Heart left ventricle (tissue), 16 donors: ENCODE results near the gene ZC3H18. TPM values are rescaled to one million over a fixed set of nuclear protein-coding genes. Genes with fewer than 3 reads are reported as not detected.

Source experiments
- ATAC-seq, 4 donors: fragments of 200-7000 bp; cut with Tn5 transposase; one replicate each; pipeline ENCODE4 v1.9.1; 2020 to 2022; ENCODE audit warnings: moderate library complexity in 4 of 4, mild to moderate bottlenecking in 3 of 4, moderate number of reproducible peaks in 1 of 4
- DNase-seq, 5 donors: peaks; one replicate each; pipeline ENCODE4 v3.0.0-alpha.2; 2020
- H3K27ac ChIP-seq, 12 donors: fragments of 200-600 bp; sonication (generic) in 4 of 12; one replicate each; pipeline versions ENCODE4 v1.5.0 to v1.8.0; 2016 to 2022; ENCODE audit warnings: mild to moderate bottlenecking in 2 of 12
- H3K27me3 ChIP-seq, 9 donors: fragments of 200-600 bp; sonication (generic) in 2 of 9; one replicate each; pipeline versions ENCODE4 v1.5.1 to v1.8.0; 2016 to 2022; ENCODE audit warnings: mild to moderate bottlenecking in 3 of 9
- H3K36me3 ChIP-seq, 9 donors: fragments of 200-600 bp; sonication (generic) in 2 of 9; one replicate each; pipeline versions ENCODE4 v1.5.0 to v1.8.0; 2018 to 2022; ENCODE audit warnings: mild to moderate bottlenecking in 2 of 9
- H3K4me1 ChIP-seq, 12 donors: fragments of 200-600 bp; sonication (generic) in 4 of 12; one replicate each; pipeline versions ENCODE4 v1.5.0 to v1.8.0; 2016 to 2022; ENCODE audit warnings: mild to moderate bottlenecking in 3 of 12
- H3K4me3 ChIP-seq, 12 donors: fragments of 200-600 bp; sonication (generic) in 4 of 12; one replicate each; pipeline versions ENCODE4 v1.5.0 to v1.8.0; 2017 to 2022; ENCODE audit warnings: mild to moderate bottlenecking in 9 of 12, moderate library complexity in 4 of 12
- H3K9me3 ChIP-seq, 12 donors: fragments of 200-600 bp; sonication (generic) in 4 of 12; one replicate each; pipeline versions ENCODE4 v1.5.0 to v1.8.0; 2016 to 2022; ENCODE audit warnings: mild to moderate bottlenecking in 1 of 12
- POLR2A ChIP-seq, 2 donors: fragments of 450-650 bp; IDR thresholded peaks; one replicate each; pipeline ENCODE4 v1.6.1; 2017; ENCODE audit warnings: antibody characterized with exemption in 2 of 2, mild to moderate bottlenecking in 2 of 2, moderate library complexity in 2 of 2
- WGBS, 4 donors: extraction: QIAGEN DNeasy Blood & Tissue Kit in 2 of 4; methylation state at CpG; one replicate each; pipeline versions ENCODE4 v1.1.5 to v1.1.7; 2013 to 2018; 5-methylcytosine and 5-hydroxymethylcytosine counted together
- intact Hi-C, 10 donors: fragments of 100-400 bp; cut with DNase I; formaldehyde crosslinking; loops; one replicate each; pipeline versions ENCODE4 v1.11.1 to v1.14.2; 2022
- long read RNA-seq, 3 donors: library from polyadenylated mRNA; unstranded; transcript quantifications; one replicate each; pipeline ENCODE4 v2.0.0, GENCODE V29; 2020 to 2021
- polyA plus RNA-seq, 2 donors: library from polyadenylated mRNA; stranded (reverse); fragments of 200-250 nt; gene quantifications; one replicate each; pipeline ENCODE4 v1.2.3, GENCODE V29; 2013
- total RNA-seq, 9 donors: library from RNA; depleted of rRNA in 2 of 9; stranded (reverse); fragments of >200 nt in 2 of 9; fragmentation: NEBNext Ultra II Directional in 3 of 9; extraction: Animal tissue kit (Norgen Biotek cat#: 25700) in 3 of 9; gene quantifications; one replicate each; pipeline versions ENCODE4 v1.1.0 to v1.2.4, GENCODE V29; 2016 to 2023
- TF ChIP-seq, protein P1 (sequence below), 12 donors: fragments of 200-600 bp; sonication (generic) in 4 of 12; IDR thresholded peaks; one replicate each; pipeline versions ENCODE4 v1.5.0 to v1.8.0; 2018 to 2022; ENCODE audit warnings: antibody characterized with exemption in 12 of 12, mild to moderate bottlenecking in 5 of 12
- donor health status: ischemic (EF 13 %, LVEDD 7.1; RV severe dilation, severe dysfunction).
- donor health status: healthy with polysubstance abuse.
- donor health status: DM: no; HTN: yes; CAD: no.
- donor health status: DM: no; HTN: no; CAD: no.
- donor health status: ischemic (EF 25% LVEDD 6.9; RV normal size, moderate dysfunction).
- donor health status: ischemic (EF 25% LVEDD 5.7; RV mildly dilated, moderate dysfunction).
- donor health status: healthy.
- donor health status: DM: yes; HTN: yes; CAD: no.
- donor health status: ischemic (EF 35%, LVEDD 5.7; RV mildly dilated, moderate dysfunction).
- donor health status: nonischemic (EF 11% LVEDD 7.7; RV severe dilation, severe dysfunction).
- donor health status: DM: yes; HTN: yes; CAD: no.
- donor health status: PGD.
- donor health status: ischemic (EF 29% LVEDD 5.4; RV normal size, mild dysfunction).
- donor health status: nonischemic (EF 23%, LVEDD 6.1; RV moderate dilation, normal function).

Gene ZC3H18
- 10 to 100 TPM in 8 of 9 donors, 1 to 10 TPM in 1; 8.4 to 28.4 (median 21.9) TPM for total RNA-seq
- 10 to 100 TPM; 20.5 to 23.7 TPM for polyA plus RNA-seq
- long read RNA-seq, donor 1, transcript ZC3H18-201 (18 exons, 3,729 nt), result major isoform, 5 of 24 reads
- long read RNA-seq, donor 1, partial matches to known transcripts, result 15 of 24 reads
- long read RNA-seq, donor 1, other reads (novel, unspliced or antisense), result 2 of 24 reads
- long read RNA-seq, donor 2, partial matches to known transcripts, result 21 of 36 reads
- long read RNA-seq, donor 2, other reads (novel, unspliced or antisense), result 10 of 36 reads
- long read RNA-seq, donor 3, transcript ZC3H18-201 (18 exons, 3,729 nt), result major isoform, 6 of 14 reads
- long read RNA-seq, donor 3, partial matches to known transcripts, result 6 of 14 reads
- long read RNA-seq, donor 3, other reads (novel, unspliced or antisense), result 1 of 14 reads

DNA sequence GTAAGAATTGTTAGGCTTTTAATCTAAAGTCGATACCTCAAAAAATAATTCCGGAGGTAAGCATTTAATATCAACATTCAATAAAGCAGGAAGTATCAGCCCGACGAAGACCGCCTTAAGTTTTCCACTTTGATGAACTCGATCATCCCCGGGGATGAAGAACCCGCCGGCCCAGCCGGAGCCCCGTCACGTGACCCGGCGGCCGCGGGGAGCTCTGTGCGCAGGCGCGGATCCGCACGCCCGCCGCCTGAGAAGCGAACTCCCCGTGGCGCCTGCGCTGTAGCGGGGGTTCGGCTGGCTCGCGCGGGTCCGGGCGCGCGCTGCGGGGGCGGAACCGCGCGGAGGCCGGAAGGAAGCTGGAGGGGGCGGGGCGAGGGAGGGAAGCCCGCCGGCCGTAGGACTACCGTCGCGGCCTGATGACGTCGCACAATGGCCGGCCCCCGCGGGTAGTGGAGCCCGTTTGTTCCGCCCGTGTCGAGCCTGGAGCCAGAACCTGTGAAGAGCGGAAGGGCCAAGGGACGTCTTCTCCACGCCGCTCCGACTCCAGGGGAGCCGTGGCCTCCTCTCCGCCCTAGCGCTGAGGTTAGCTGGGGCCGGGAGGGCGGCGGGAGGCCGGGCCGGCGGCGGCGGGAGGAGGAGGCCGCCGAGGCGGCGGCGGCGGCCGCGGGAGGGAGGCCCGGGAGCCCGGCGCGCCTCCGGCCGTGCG lies at the start of gene ZC3H18:
Gene ZC3H18 (plus strand): TSS at position 419 of the 706 bp plus-strand sequence. CDS start 6,721 bp downstream, outside the sequence.
- DNase-seq, result peak; percentile 97 to 99 (median 99)
- Histone ChIP-seq H3K27me3 (no peaks in the 10 kb centered on the region), H3K4me1 (peaks cover 3 to 27% (median 22%) of the 10 kb centered on the region in 12 donors), H3K9me3 (no peaks in the 10 kb centered on the region), H3K27ac (peak within 1 kb of the TSS; percentile 56 to 88 (median 81)), H3K36me3 (peaks cover 0 to 26% (median 4%) of the 10 kb centered on the region in 9 donors), H3K4me3 (peak within 1 kb of the TSS; percentile 54 to 98 (median 92))
- intact Hi-C loops, result loop anchor here in 7 of 10 donors (1.0 to 10.0 kb wide), 7 partner anchors 118 to 805 kb away; partner anchors contain the start of genes CTU2 (in 4 of the 7), RNF166 (in 4 of the 7) and KLHDC4 (in 3 of the 7)
- 0 to 1% (median 0%) methylated on average over 30 to 90 of the region's 90 CpGs for WGBS, 4 donors
- ATAC-seq, result peak; percentile 88 to 98 (median 98)
- TF ChIP-seq, protein P1, sequence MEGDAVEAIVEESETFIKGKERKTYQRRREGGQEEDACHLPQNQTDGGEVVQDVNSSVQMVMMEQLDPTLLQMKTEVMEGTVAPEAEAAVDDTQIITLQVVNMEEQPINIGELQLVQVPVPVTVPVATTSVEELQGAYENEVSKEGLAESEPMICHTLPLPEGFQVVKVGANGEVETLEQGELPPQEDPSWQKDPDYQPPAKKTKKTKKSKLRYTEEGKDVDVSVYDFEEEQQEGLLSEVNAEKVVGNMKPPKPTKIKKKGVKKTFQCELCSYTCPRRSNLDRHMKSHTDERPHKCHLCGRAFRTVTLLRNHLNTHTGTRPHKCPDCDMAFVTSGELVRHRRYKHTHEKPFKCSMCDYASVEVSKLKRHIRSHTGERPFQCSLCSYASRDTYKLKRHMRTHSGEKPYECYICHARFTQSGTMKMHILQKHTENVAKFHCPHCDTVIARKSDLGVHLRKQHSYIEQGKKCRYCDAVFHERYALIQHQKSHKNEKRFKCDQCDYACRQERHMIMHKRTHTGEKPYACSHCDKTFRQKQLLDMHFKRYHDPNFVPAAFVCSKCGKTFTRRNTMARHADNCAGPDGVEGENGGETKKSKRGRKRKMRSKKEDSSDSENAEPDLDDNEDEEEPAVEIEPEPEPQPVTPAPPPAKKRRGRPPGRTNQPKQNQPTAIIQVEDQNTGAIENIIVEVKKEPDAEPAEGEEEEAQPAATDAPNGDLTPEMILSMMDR (IDR thresholded peaks at IDR 0.05), result no peak
- peak in 1 of 2 donors; percentile 75 for TF ChIP-seq POLR2A (IDR thresholded peaks at IDR 0.05)

DNA sequence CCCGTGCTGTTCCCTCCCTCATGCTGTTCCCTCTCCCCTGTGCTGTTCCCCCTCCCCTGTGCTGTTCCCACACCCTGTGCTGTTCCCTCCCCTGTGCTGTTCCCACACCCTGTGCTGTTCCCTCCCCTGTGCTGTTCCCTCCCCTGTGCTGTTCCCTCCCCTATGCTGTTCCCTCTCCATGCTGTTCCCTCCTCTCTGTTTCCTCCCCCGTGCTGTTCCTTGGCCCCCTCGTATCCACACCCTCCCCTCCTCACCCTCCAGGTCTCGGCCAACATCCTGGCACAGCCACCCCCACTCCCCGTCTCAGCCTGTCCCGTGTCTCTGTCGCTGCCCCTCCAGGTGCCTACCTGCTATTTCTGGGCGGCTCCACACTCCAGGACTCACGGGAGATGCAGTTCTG lies 48.5 kb upstream of the ZC3H18 start:
- ATAC-seq (peak in 1 of 4 donors; percentile 29), DNase-seq (peak in 1 of 5 donors; percentile 37)
- 72 to 86% (median 78%) methylated on average over 9 of the region's 9 CpGs for WGBS, 4 donors
- no peak overlapping the region for H3K4me3 ChIP-seq
- peaks cover 0 to 16% (median 1%) of the 10 kb centered on the region in 12 donors for H3K4me1 ChIP-seq
- TF ChIP-seq, protein P1 (IDR thresholded peaks at IDR 0.05), result no peak
- TF ChIP-seq POLR2A (IDR thresholded peaks at IDR 0.05), result no peak
- H3K36me3 ChIP-seq, result no peaks in the 10 kb centered on the region
- H3K27me3 ChIP-seq, result no peaks in the 10 kb centered on the region
- no peaks in the 10 kb centered on the region for H3K9me3 ChIP-seq
- intact Hi-C loops, result loop anchor here in 1 of 10 donors (10.0 kb wide), 1 partner anchor 327 kb away; no protein-coding TSS in a partner anchor
- no peak overlapping the region for H3K27ac ChIP-seq

GRCh38 chr16:88522276-88522949 lies 47.8 kb upstream of the ZC3H18 start:
- DNase-seq (peak in 1 of 5 donors; percentile 54), ATAC-seq (no peak)
- intact Hi-C loops, result loop anchor here in 1 of 10 donors (10.0 kb wide), 1 partner anchor 328 kb away; no protein-coding TSS in a partner anchor
- no peaks in the 10 kb centered on the region for H3K27me3 ChIP-seq
- H3K4me3 ChIP-seq, result no peak overlapping the region
- H3K4me1 ChIP-seq, result peaks cover 0 to 23% (median 8%) of the 10 kb centered on the region in 12 donors
- no peaks in the 10 kb centered on the region for H3K9me3 ChIP-seq
- 60 to 68% (median 62%) methylated on average over 19 to 24 of the region's 24 CpGs for WGBS, 4 donors
- no peak overlapping the region for H3K27ac ChIP-seq
- no peak for TF ChIP-seq POLR2A (IDR thresholded peaks at IDR 0.05)
- TF ChIP-seq, protein P1 (IDR thresholded peaks at IDR 0.05), result no peak
- no peaks in the 10 kb centered on the region for H3K36me3 ChIP-seq
